Neural crest cell (in vitro differentiated cells): ENCODE data around the gene TMEM242. TPM values are rescaled to one million over a fixed set of nuclear protein-coding genes. Genes with fewer than 3 reads are reported as not detected.
"Not testable (repeated sequence)": the region's sequence is repeated elsewhere in the genome, so short reads cannot be mapped to it uniquely, and the experiment has no call there.

Experiments
- DNase-seq: peaks from one replicate; pipeline ENCODE4 v3.0.0; 2021; ENCODE audit warnings: low read depth, mixed read lengths, low spot score
- H3K27ac Mint-ChIP-seq: one replicate; pipeline ENCODE4 v1.8.0; 2021; ENCODE audit warnings: mild to moderate bottlenecking, mixed read lengths; ENCODE audit not compliant: unreplicated experiment
- H3K27me3 Mint-ChIP-seq: 2 replicates; pipeline ENCODE4 v1.8.0; 2021; ENCODE audit warnings: low read depth, mild to moderate bottlenecking, mixed read lengths
- H3K36me3 Mint-ChIP-seq: 2 replicates; pipeline ENCODE4 v1.8.0; 2021; ENCODE audit warnings: low read depth, mild to moderate bottlenecking, mixed read lengths
- H3K4me1 Mint-ChIP-seq: 2 replicates; pipeline ENCODE4 v1.8.0; 2021; ENCODE audit warnings: mixed read lengths
- H3K4me3 Mint-ChIP-seq: one replicate; pipeline ENCODE4 v1.8.0; 2021; ENCODE audit warnings: mild to moderate bottlenecking, mixed read lengths
- H3K9me3 Mint-ChIP-seq: 2 replicates; pipeline ENCODE4 v1.8.0; 2021; ENCODE audit warnings: mixed read lengths
- CTCF ChIP-seq: fragments of 200-600 bp; sonication (generic); conservative IDR thresholded peaks from 2 replicates; pipeline ENCODE4 v1.5.0; 2021; ENCODE audit warnings: antibody characterized with exemption, mild to moderate bottlenecking
- total RNA-seq: library from RNA; stranded (reverse); gene quantifications from 2 replicates; pipeline ENCODE4 v1.2.1, GENCODE V29; 2021

The TMEM242 gene
- total RNA-seq, 1 donor from 2014 or later: 11.3 TPM

GRCh38 chr6:157312757-157313156 lies 10.6 kb downstream of the TMEM242 start:
- Mint-ChIP-seq H3K27me3 (no peaks in the 10 kb centered on the region), H3K4me1 (peaks cover 5% of the 10 kb centered on the region), H3K36me3 (peaks cover 21% of the 10 kb centered on the region), H3K4me3 (no peak overlapping the region), H3K9me3 (no peaks in the 10 kb centered on the region), H3K27ac (no peak overlapping the region)
- TF ChIP-seq CTCF: no peak
- DNase-seq: no peak

GRCh38 chr6:157310693-157311092 lies 12.6 kb downstream of the TMEM242 start:
- not testable (repeated sequence) for H3K27ac Mint-ChIP-seq, H3K27me3 Mint-ChIP-seq, DNase-seq, H3K4me1 Mint-ChIP-seq, H3K4me3 Mint-ChIP-seq, H3K9me3 Mint-ChIP-seq
- H3K36me3 Mint-ChIP-seq: peaks cover 21% of the 10 kb centered on the region

DNA sequence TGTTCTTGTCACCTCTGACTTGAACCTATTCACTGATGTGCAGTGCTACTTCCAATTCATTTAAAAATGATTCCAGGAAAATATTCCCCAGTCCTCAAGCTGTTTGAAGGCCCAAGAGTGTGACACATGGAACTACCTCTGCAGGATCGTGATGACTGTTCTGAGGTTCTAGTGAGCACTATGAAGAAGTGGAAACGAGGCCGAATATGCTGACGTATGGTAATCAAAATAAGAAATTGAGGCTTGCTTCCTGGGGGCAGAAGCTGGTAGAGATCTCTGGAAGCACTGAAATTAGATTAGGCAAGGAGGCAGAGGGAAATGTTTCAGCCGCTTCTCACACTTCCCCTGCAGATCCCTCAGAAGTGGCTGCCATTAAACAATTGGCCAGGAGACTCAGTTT lies 15.7 kb downstream of the TMEM242 start:
- no peak for TF ChIP-seq CTCF
- Mint-ChIP-seq H3K36me3 (peaks cover 13% of the 10 kb centered on the region), H3K27me3 (no peaks in the 10 kb centered on the region), H3K4me1 (peaks cover 5% of the 10 kb centered on the region), H3K9me3 (no peaks in the 10 kb centered on the region), H3K27ac (no peak overlapping the region), H3K4me3 (no peak overlapping the region)
- no peak for DNase-seq

DNA sequence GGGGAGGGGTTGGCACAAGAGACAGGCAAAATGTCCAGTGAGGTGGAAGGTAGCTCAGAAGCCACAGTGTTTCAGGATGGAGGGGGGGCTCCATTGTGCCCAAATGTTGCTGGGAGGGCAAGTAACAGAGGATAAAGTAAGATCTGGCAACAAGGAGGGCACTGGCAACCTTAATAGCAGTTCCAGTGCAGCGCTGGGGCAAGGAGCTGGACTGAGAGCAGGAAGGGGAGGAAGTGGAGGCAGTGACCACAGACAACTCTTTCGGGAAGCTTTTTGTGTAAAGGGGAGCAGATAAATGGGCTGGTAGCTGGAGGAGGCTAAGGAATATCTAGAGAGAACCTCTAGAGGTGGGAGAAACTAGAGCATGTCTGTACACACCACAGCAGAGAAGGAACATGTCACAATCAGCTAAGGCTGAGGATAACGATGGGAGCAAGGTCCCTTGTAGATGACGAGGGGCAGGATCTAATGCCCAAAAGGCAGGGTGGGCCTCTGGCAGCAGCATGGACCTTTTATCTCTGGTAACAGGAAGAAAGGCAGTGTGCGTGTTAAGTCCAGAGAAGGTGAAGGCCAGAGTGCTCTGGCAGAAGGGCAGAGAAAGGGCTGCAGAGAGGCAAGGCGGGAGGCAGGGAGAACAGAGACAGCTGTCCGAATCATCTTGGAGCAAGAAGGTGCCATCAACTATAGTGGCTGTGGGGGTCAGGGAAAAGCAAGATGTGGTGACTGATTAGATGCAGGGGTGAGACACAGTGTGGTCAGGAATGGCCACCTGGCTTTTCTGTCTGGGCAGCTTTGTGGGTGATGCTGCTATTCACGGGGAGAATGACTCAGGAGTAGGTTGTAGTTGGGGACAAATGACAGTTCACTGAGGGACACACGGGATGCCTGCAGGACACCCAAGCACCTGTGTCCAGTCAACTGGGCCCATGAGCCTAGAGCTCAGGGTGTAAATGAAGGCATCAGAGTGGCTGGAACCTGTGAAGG lies 17.4 kb downstream of the TMEM242 start:
- Mint-ChIP-seq H3K36me3 (peaks cover 6% of the 10 kb centered on the region), H3K9me3 (no peaks in the 10 kb centered on the region), H3K27ac (no peak overlapping the region), H3K27me3 (no peaks in the 10 kb centered on the region), H3K4me1 (peaks cover 5% of the 10 kb centered on the region), H3K4me3 (no peak overlapping the region)
- DNase-seq: no peak
- TF ChIP-seq CTCF: no peak

GRCh38 chr6:157304899-157305663 lies 18.2 kb downstream of the TMEM242 start:
- Mint-ChIP-seq H3K27ac (no peak overlapping the region), H3K4me3 (no peak overlapping the region), H3K9me3 (no peaks in the 10 kb centered on the region), H3K27me3 (no peaks in the 10 kb centered on the region), H3K36me3 (no peaks in the 10 kb centered on the region), H3K4me1 (peaks cover 5% of the 10 kb centered on the region)
- no peak for DNase-seq
- TF ChIP-seq CTCF: no peak
